Smooth muscle cell (in vitro differentiated cells): ENCODE data around the gene COX8A. TPM values are rescaled to one million over a fixed set of nuclear protein-coding genes. Genes with fewer than 3 reads are reported as not detected.

ENCODE experiments used
- DNase-seq: peaks from one replicate; lab custom pipeline; 2025; ENCODE audit not compliant: unreplicated experiment; lab: John Stamatoyannopoulos, UW
- H2AFZ ChIP-seq: fragments of 200-600 bp; sonication (generic); 2 replicates; pipeline ENCODE4 v1.6.0; 2016; ENCODE audit warnings: antibody characterized with exemption, low read depth, mild to moderate bottlenecking
- H3F3A ChIP-seq: fragments of 200-600 bp; sonication (generic); 2 replicates; pipeline ENCODE4 v1.6.0; 2017; ENCODE audit warnings: antibody characterized with exemption, low read depth
- H3K27ac ChIP-seq: fragments of 200-600 bp; sonication (generic); 2 replicates; pipeline ENCODE4 v1.5.1; 2016; ENCODE audit warnings: low read depth, mild to moderate bottlenecking
- H3K27me3 ChIP-seq: fragments of 200-600 bp; sonication (generic); 2 replicates; pipeline ENCODE4 v1.6.1; 2016; ENCODE audit warnings: low read depth, mild to moderate bottlenecking
- H3K36me3 ChIP-seq: fragments of 200-600 bp; sonication (generic); 2 replicates; pipeline ENCODE4 v1.5.1; 2016; ENCODE audit warnings: low read depth
- H3K4me1 ChIP-seq: fragments of 200-600 bp; sonication (generic); 2 replicates; pipeline ENCODE4 v1.5.1; 2016; ENCODE audit warnings: low read depth
- H3K4me2 ChIP-seq: fragments of 200-600 bp; sonication (generic); 2 replicates; pipeline ENCODE4 v1.6.0; 2016; ENCODE audit warnings: mild to moderate bottlenecking
- H3K4me3 ChIP-seq: fragments of 200-600 bp; sonication (generic); 2 replicates; pipeline ENCODE4 v1.5.1; 2016; ENCODE audit warnings: mild to moderate bottlenecking
- H3K79me2 ChIP-seq: fragments of 200-600 bp; sonication (generic); 2 replicates; pipeline ENCODE4 v1.6.0; 2016; ENCODE audit warnings: low read depth, mild to moderate bottlenecking
- H3K9ac ChIP-seq: fragments of 200-600 bp; sonication (generic); 2 replicates; pipeline ENCODE4 v1.6.0; 2016; ENCODE audit warnings: low read depth
- H3K9me3 ChIP-seq: fragments of 200-600 bp; sonication (generic); replicated peaks from 2 replicates; pipeline ENCODE4 v1.5.1; 2016; ENCODE audit warnings: low read depth
- H4K20me1 ChIP-seq: fragments of 200-600 bp; sonication (generic); 2 replicates; pipeline ENCODE4 v1.6.0; 2016; ENCODE audit warnings: low read depth
- WGBS: methylation state at CpG from one replicate; pipeline ENCODE4 v1.1.7; 2016; ENCODE audit warnings: low lambda C conversion rate; 5-methylcytosine and 5-hydroxymethylcytosine counted together
- polyA plus RNA-seq: library from polyadenylated mRNA; unstranded; fragments of >200 nt; fragmentation: Nextera tagmentation; extraction: Ambion mirVana; gene quantifications from 2 replicates; pipeline ENCODE4 v1.2.1, GENCODE V29; 2016
- small RNA-seq: library from RNA; depleted of rRNA; stranded (forward); fragments of <200 nt; gene quantifications from one replicate; pipeline ENCODE3, GENCODE V24; 2014
- total RNA-seq: library from RNA; depleted of rRNA; stranded (reverse); fragments of >200 nt; gene quantifications from 2 replicates; pipeline ENCODE4 v1.2.3, GENCODE V29; 2014
- TF ChIP-seq, protein P1 (sequence below): fragments of 200-600 bp; sonication (generic); IDR thresholded peaks from 2 replicates; pipeline ENCODE4 v1.5.1; 2017; ENCODE audit warnings: borderline replicate concordance, mild to moderate bottlenecking, antibody characterized with exemption; ENCODE audit not compliant: insufficient read depth, poor library complexity, severe bottlenecking

COX8A gene
- total and polyA plus RNA-seq, 2 experiments from 2014 or later, result 534 to 551 TPM

DNA sequence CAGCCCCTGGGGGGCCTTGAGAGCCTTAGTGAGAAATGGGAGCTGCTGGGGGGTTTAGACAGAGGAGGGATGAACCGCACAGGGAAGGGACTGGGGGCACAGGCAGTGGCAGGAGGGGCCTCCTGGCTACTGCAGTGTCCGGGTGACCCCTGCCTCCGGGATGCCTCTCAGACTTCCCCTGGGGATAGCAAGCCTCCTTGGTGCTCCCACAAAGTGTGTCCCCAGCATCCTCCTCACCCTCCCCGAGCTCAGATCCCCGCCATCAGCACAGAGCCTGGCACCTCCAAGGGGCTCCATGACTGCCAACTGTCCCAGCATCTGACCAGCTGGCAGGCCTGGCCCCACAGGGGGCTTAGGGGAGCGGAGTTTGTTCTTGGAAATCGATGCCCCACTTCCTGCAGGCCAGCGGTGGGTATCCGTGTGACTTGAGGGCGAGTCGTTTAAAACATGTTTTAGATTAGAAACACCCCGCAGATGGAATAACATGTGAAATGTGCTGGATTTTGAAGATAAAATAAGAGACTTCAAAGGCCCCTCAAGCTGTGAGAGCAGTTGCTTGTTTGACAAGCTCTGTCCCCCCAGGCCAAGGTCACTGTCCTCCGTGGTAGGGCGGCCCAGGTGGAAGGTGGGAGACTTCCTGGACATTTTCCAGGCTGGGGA lies 47.8 kb downstream of the COX8A start:
- Histone ChIP-seq H3K27ac (no peak overlapping the region), H3F3A (no peaks in the 10 kb centered on the region), H4K20me1 (peaks cover 10% of the 10 kb centered on the region), H2AFZ (no peak overlapping the region), H3K9ac (no peak overlapping the region), H3K79me2 (no peaks in the 10 kb centered on the region), H3K9me3 (no peaks in the 10 kb centered on the region), H3K4me2 (no peak overlapping the region), H3K4me1 (no peaks in the 10 kb centered on the region), H3K4me3 (no peak overlapping the region), H3K36me3 (no peaks in the 10 kb centered on the region), H3K27me3 (no peaks in the 10 kb centered on the region)
- WGBS, result 79% methylated on average over 13 of the region's 14 CpGs
- TF ChIP-seq, protein P1, sequence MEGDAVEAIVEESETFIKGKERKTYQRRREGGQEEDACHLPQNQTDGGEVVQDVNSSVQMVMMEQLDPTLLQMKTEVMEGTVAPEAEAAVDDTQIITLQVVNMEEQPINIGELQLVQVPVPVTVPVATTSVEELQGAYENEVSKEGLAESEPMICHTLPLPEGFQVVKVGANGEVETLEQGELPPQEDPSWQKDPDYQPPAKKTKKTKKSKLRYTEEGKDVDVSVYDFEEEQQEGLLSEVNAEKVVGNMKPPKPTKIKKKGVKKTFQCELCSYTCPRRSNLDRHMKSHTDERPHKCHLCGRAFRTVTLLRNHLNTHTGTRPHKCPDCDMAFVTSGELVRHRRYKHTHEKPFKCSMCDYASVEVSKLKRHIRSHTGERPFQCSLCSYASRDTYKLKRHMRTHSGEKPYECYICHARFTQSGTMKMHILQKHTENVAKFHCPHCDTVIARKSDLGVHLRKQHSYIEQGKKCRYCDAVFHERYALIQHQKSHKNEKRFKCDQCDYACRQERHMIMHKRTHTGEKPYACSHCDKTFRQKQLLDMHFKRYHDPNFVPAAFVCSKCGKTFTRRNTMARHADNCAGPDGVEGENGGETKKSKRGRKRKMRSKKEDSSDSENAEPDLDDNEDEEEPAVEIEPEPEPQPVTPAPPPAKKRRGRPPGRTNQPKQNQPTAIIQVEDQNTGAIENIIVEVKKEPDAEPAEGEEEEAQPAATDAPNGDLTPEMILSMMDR, result no peak
- DNase-seq, result no peak

DNA sequence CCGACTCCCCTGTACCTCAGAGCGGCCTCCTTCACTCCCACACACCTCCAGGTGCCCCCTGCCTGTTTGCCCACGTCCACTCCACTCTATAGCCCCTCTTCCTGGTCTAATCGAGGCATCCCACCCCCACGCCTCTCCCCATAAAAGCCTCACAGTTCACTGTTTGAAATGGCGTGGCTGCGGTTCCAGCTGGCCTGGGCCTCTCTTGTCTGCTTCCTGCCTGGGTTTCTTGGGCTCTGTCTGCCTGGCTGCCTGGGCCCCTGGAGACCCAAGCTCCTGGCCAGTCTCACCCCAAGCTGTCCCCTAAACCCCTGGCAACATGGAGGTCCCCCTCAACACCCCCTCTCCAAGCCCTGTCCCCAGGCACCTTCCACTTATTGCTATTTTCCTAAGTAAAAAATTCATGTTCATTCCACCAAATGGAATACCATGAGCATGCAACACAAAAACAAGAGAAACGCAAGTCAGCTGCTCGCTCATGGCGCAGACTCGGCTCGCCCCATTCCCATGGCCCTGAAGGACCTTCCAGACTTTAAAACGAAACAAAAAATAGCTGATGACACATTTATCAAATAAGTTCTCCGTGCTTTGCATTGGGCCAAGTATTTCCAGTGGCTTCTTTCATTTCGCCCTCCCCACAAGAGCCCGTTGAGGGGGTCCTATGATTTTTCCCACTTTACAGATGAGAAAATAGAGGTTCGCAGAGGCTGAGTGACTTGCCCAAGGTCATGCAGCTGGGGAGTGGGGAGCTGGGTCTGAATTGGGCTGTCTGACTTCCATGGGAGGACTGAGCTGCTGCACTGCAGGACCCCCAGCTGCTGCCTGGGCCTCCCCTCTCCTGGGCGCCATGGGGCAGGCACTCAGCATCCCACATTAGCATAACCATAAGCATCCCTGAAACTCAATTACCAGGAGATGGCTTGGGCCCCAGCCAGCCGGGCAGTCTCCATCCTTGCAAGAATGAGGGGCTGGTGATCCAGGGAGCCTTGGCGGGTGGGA lies 49.6 kb downstream of the COX8A start:
- no peak for DNase-seq
- Histone ChIP-seq H3F3A (no peaks in the 10 kb centered on the region), H3K36me3 (no peaks in the 10 kb centered on the region), H2AFZ (no peak overlapping the region), H3K9me3 (no peaks in the 10 kb centered on the region), H3K27ac (no peak overlapping the region), H3K79me2 (no peaks in the 10 kb centered on the region), H3K4me3 (no peak overlapping the region), H3K27me3 (no peaks in the 10 kb centered on the region), H3K4me1 (peaks cover 14% of the 10 kb centered on the region), H3K4me2 (no peak overlapping the region), H4K20me1 (peaks cover 1% of the 10 kb centered on the region), H3K9ac (no peak overlapping the region)
- WGBS, result 84% methylated on average over 20 of the region's 20 CpGs
- TF ChIP-seq, protein P1, result no peak

DNA sequence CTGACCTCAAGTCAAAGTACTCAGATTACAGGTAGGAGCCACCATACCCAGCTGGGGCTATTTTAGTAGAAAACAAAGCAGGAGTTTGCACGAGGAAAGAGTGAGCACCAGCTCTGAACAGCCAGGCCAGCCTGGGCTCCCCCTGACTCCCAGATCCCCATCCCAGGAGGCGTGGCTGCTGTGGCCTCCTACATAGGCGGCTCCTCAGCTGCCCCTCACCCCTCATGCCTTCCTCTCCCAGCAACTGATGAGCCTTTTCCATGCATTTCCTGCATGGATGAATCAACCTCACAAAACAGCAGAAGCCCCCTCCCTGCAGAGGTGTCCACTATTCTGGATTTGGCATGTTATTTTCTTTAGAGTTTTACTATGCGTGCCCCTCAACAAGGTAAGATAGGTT lies 50.8 kb downstream of the COX8A start:
- TF ChIP-seq, protein P1, result no peak
- 61% methylated on average over 4 of the region's 4 CpGs for WGBS
- H3F3A ChIP-seq, result no peaks in the 10 kb centered on the region

More for the DNA sequence above, 50.8 kb downstream of the COX8A start:
- no peaks in the 10 kb centered on the region for H3K27me3 ChIP-seq
- H3K36me3 ChIP-seq, result no peaks in the 10 kb centered on the region
- no peak overlapping the region for H3K27ac ChIP-seq
- H2AFZ ChIP-seq, result no peak overlapping the region
- H3K79me2 ChIP-seq, result no peaks in the 10 kb centered on the region
- no peak for DNase-seq
- no peak overlapping the region for H3K9ac ChIP-seq
- no peak overlapping the region for H3K4me3 ChIP-seq
- no peaks in the 10 kb centered on the region for H3K9me3 ChIP-seq
- peaks cover under 1% of the 10 kb centered on the region for H4K20me1 ChIP-seq
- H3K4me1 ChIP-seq, result peaks cover 14% of the 10 kb centered on the region
- no peak overlapping the region for H3K4me2 ChIP-seq

Small RNA genes within 50 kb of the gene (small RNA-seq; reads per million reads assigned to genes)
- gene RNU6-45P, result not detected

Other genes with a start within 250 kb of the COX8A start
- gene ZFTA, start 205.8 kb upstream of the COX8A start, total RNA-seq, result 14.9 and 15.7 TPM in 2 replicates
- gene ZFTA, start 205.8 kb upstream of the COX8A start, polyA plus RNA-seq, result 11.0 and 11.1 TPM in 2 replicates
- 13.6 and 15.3 TPM in 2 replicates for gene SPINDOC, start 161.2 kb upstream of the COX8A start, total RNA-seq
- gene SPINDOC, start 161.2 kb upstream of the COX8A start, polyA plus RNA-seq, result 12.1 and 13.7 TPM in 2 replicates
- gene MARK2, start 135.5 kb upstream of the COX8A start, total RNA-seq, result 14.2 and 16.9 TPM in 2 replicates
- 23.3 and 32.4 TPM in 2 replicates for gene MARK2, start 135.5 kb upstream of the COX8A start, polyA plus RNA-seq
- 5.5 and 8.5 TPM in 2 replicates for gene RCOR2, start 57.5 kb upstream of the COX8A start, total RNA-seq
- gene RCOR2, start 57.5 kb upstream of the COX8A start, polyA plus RNA-seq, result 8.3 and 8.7 TPM in 2 replicates
- gene NAA40, start 35.6 kb upstream of the COX8A start, total RNA-seq, result 11.3 and 16.5 TPM in 2 replicates
- gene NAA40, start 35.6 kb upstream of the COX8A start, polyA plus RNA-seq, result 7.6 and 11.1 TPM in 2 replicates
- gene OTUB1, start 11.8 kb downstream of the COX8A start, total RNA-seq, result 55.2 and 71.5 TPM in 2 replicates
- gene OTUB1, start 11.8 kb downstream of the COX8A start, polyA plus RNA-seq, result 155 and 164 TPM in 2 replicates
- 0.76 TPM in 1 of 2 replicates, not detected in the other for gene FLRT1, start 61.3 kb downstream of the COX8A start, total RNA-seq
- gene FLRT1, start 61.3 kb downstream of the COX8A start, polyA plus RNA-seq, result 0.26 and 0.32 TPM in 2 replicates
- 9.2 and 57.9 TPM in 2 replicates for gene MACROD1, start 191.5 kb downstream of the COX8A start, total RNA-seq
- gene MACROD1, start 191.5 kb downstream of the COX8A start, polyA plus RNA-seq, result 32.6 and 35.2 TPM in 2 replicates
- gene STIP1, start 211.6 kb downstream of the COX8A start, total RNA-seq, result 103 and 114 TPM in 2 replicates
- 117 and 129 TPM in 2 replicates for gene STIP1, start 211.6 kb downstream of the COX8A start, polyA plus RNA-seq
- gene FERMT3, start 232.1 kb downstream of the COX8A start, total RNA-seq, result 0.18 and 1.2 TPM in 2 replicates
- 2.4 and 3.7 TPM in 2 replicates for gene FERMT3, start 232.1 kb downstream of the COX8A start, polyA plus RNA-seq